22Rv1 (cell line): ENCODE data around the gene CHD8.

Experiments used
- H3K27ac ChIP-seq: fragments of 450-650 bp; 2 replicates; pipeline ENCODE4 v1.5.1; 2017
- CTCF ChIP-seq: fragments of 450-650 bp; IDR thresholded peaks from 2 replicates; pipeline ENCODE4 v1.5.1; 2017; ENCODE audit warnings: mild to moderate bottlenecking
- ZFX ChIP-seq: fragments of 450-650 bp; IDR thresholded peaks from 2 replicates; pipeline ENCODE4 v1.6.1; 2017; ENCODE audit warnings: antibody characterized with exemption, borderline replicate concordance

Gene CHD8

GRCh38 chr14:21431126-21431525, 24.8 kb downstream of the CHD8 start:
- TF ChIP-seq ZFX: no peak
- no peak overlapping the region for H3K27ac ChIP-seq

GRCh38 chr14:21428930-21429329, 27.0 kb downstream of the CHD8 start:
- no peak overlapping the region for H3K27ac ChIP-seq
- TF ChIP-seq CTCF: no peak
- TF ChIP-seq ZFX: no peak

GRCh38 chr14:21426692-21427091, 29.2 kb downstream of the CHD8 start:
- no peak for TF ChIP-seq CTCF
- no peak for TF ChIP-seq ZFX
- H3K27ac ChIP-seq: no peak overlapping the region

GRCh38 chr14:21419528-21419927, 36.4 kb downstream of the CHD8 start:
- H3K27ac ChIP-seq: no peak overlapping the region
- no peak for TF ChIP-seq CTCF
- no peak for TF ChIP-seq ZFX

GRCh38 chr14:21415329-21415728, 40.6 kb downstream of the CHD8 start:
- TF ChIP-seq ZFX (no peak), CTCF (no peak)
- H3K27ac ChIP-seq: no peak overlapping the region

- H3K27ac ChIP-seq: no peak overlapping the region
- TF ChIP-seq CTCF (no peak), ZFX (no peak)
Measured at GRCh38 chr14:21414137-21414631, 41.7 kb downstream of the CHD8 start.

- no peak overlapping the region for H3K27ac ChIP-seq
Measured at GRCh38 chr14:21408147-21408546, 47.8 kb downstream of the CHD8 start.

More at GRCh38 chr14:21408147-21408546, 47.8 kb downstream of the CHD8 start:
- TF ChIP-seq ZFX (no peak), CTCF (no peak)
